H1 (cell line): Measurements from ENCODE around the gene AKT1S1. TPM values are rescaled to one million over a fixed set of nuclear protein-coding genes. Genes with fewer than 3 reads are reported as not detected.

ENCODE experiments used
- CTCF ChIA-PET: fragments of 300-600 bp; sonication (Branson Sonifier 250); formaldehyde crosslinking; loops from one replicate; lab custom pipeline; 2021; ENCODE audit not compliant: partially characterized antibody; lab: Charles Lee
- POLR2A ChIA-PET: fragments of 300-600 bp; sonication (Branson Sonifier 250); formaldehyde crosslinking; loops from one replicate; lab custom pipeline; 2021; ENCODE audit warnings: inconsistent platforms; ENCODE audit not compliant: partially characterized antibody; lab: Charles Lee
- DNase-seq, 2 experiments: peaks; one replicate each; pipeline versions ENCODE4 v3.0.0 to v3.0.0-alpha.2; 2010 to 2022; ENCODE audit warnings: low spot score in 2 of 2, low read depth in 1 of 2, mixed read lengths in 1 of 2
- FAIRE-seq: peaks from 2 replicates; lab custom pipeline; 2011; peaks lifted over from hg19 to GRCh38; lab: Jason Lieb, UNC
- H2AFZ ChIP-seq: 2 replicates; pipeline ENCODE4 v1.8.1; 2012; ENCODE audit warnings: low read length, inconsistent platforms
- H2AK5ac ChIP-seq: 2 replicates; pipeline ENCODE4 v1.6.1; 2013; ENCODE audit warnings: low read depth, low read length
- H2BK120ac ChIP-seq: replicated peaks from 2 replicates; pipeline ENCODE3; 2013; ENCODE audit warnings: low read depth, low read length, inconsistent platforms
- H2BK12ac ChIP-seq: 2 replicates; pipeline ENCODE4 v1.6.1; 2013; ENCODE audit warnings: low read depth, low read length
- H2BK15ac ChIP-seq: 2 replicates; pipeline ENCODE4 v1.6.1; 2013; ENCODE audit warnings: low read length
- H2BK20ac ChIP-seq: 2 replicates; pipeline ENCODE4 v1.6.1; 2013; ENCODE audit warnings: low read length
- H2BK5ac ChIP-seq: 2 replicates; pipeline ENCODE4 v1.6.1; 2013; ENCODE audit warnings: low read depth, low read length
- H3K14ac ChIP-seq: 2 replicates; pipeline ENCODE4 v1.6.1; 2013; ENCODE audit warnings: inconsistent platforms; ENCODE audit not compliant: insufficient read length
- H3K18ac ChIP-seq: 2 replicates; pipeline ENCODE4 v1.6.1; 2013; ENCODE audit warnings: low read length; ENCODE audit errors: extremely low read depth
- H3K23ac ChIP-seq: 2 replicates; pipeline ENCODE4 v1.6.1; 2013; ENCODE audit warnings: inconsistent platforms; ENCODE audit not compliant: insufficient read length
- H3K23me2 ChIP-seq: 2 replicates; pipeline ENCODE4 v1.6.1; 2013; ENCODE audit warnings: low read depth, low read length
- H3K27ac ChIP-seq: 2 replicates; pipeline ENCODE4 v1.6.1; 2011; ENCODE audit warnings: low read depth, low read length, inconsistent platforms
- H3K27me3 ChIP-seq, 4 experiments: replicated peaks in 1 of 4; 1 replicate in 1 of 4; 2 replicates in 3 of 4; pipeline versions ENCODE4 v1.6.1 to v1.8.1; 2011 to 2013; ENCODE audit warnings: low read length in 3 of 4, mild to moderate bottlenecking in 3 of 4, inconsistent platforms in 2 of 4, mixed read lengths in 2 of 4, moderate library complexity in 1 of 4; ENCODE audit not compliant: control insufficient read depth in 3 of 4, insufficient read depth in 3 of 4; ENCODE audit errors: extremely low read depth in 1 of 4
- H3K36me3 ChIP-seq, 4 experiments: 2 replicates each; pipeline versions ENCODE4 v1.6.1 to v1.8.1; 2011 to 2013; ENCODE audit warnings: mild to moderate bottlenecking in 4 of 4, low read length in 3 of 4, moderate library complexity in 2 of 4, control low read depth in 1 of 4, inconsistent platforms in 1 of 4; ENCODE audit not compliant: insufficient read depth in 4 of 4, control insufficient read depth in 2 of 4
- H3K4ac ChIP-seq: replicated peaks from 2 replicates; pipeline ENCODE3; 2013; ENCODE audit warnings: low read length, low read depth, mixed read lengths, inconsistent platforms; ENCODE audit not compliant: insufficient read length
- H3K4me1 ChIP-seq, 4 experiments: replicated peaks in 1 of 4; 1 replicate in 1 of 4; 2 replicates in 3 of 4; pipeline versions ENCODE4 v1.6.1 to v1.8.1; 2011 to 2013; ENCODE audit warnings: low read length in 3 of 4, inconsistent platforms in 2 of 4, mixed read lengths in 1 of 4; ENCODE audit not compliant: insufficient read depth in 4 of 4, control insufficient read depth in 3 of 4
- H3K4me2 ChIP-seq, 2 experiments: 2 replicates each; pipeline versions ENCODE4 v1.6.1 to v1.8.1; 2011 to 2013; ENCODE audit warnings: low read depth in 2 of 2, low read length in 2 of 2, control low read depth in 1 of 2, inconsistent platforms in 1 of 2, mild to moderate bottlenecking in 1 of 2; ENCODE audit not compliant: insufficient read depth in 1 of 2
- H3K4me3 ChIP-seq, 4 experiments: fragments of 200-600, 300-600 bp in 1 of 4; sonication (generic), shearing (Covaris generic), sonication (Bioruptor Twin) in 1 of 4; 2 replicates each; pipeline versions ENCODE4 v1.5.1 to v1.8.1; 2011 to 2016; ENCODE audit warnings: low read length in 4 of 4, low read depth in 3 of 4, control low read depth in 2 of 4, inconsistent platforms in 2 of 4, mild to moderate bottlenecking in 2 of 4, mixed read lengths in 1 of 4, moderate library complexity in 1 of 4; ENCODE audit not compliant: insufficient read depth in 2 of 4; ENCODE audit errors: extremely low read depth in 1 of 4
- H3K56ac ChIP-seq: replicated peaks from 2 replicates; pipeline ENCODE3; 2013; ENCODE audit warnings: low read depth, mild to moderate bottlenecking, mixed read lengths, low read length, inconsistent platforms; ENCODE audit not compliant: insufficient read length
- H3K79me1 ChIP-seq: 2 replicates; pipeline ENCODE4 v1.6.1; 2013; ENCODE audit warnings: low read depth, low read length, control low read depth
- H3K79me2 ChIP-seq, 2 experiments: 2 replicates each; pipeline versions ENCODE4 v1.6.1 to v1.8.1; 2012 to 2013; ENCODE audit warnings: low read length in 2 of 2, mild to moderate bottlenecking in 2 of 2, inconsistent platforms in 1 of 2; ENCODE audit not compliant: insufficient read depth in 2 of 2, control insufficient read depth in 1 of 2
- H3K9ac ChIP-seq, 4 experiments: replicated peaks in 1 of 4; 1 replicate in 1 of 4; 2 replicates in 3 of 4; pipeline versions ENCODE4 v1.6.1 to v1.8.1; 2011 to 2013; ENCODE audit warnings: low read depth in 3 of 4, low read length in 3 of 4, control low read depth in 2 of 4, mild to moderate bottlenecking in 2 of 4, moderate library complexity in 2 of 4, inconsistent platforms in 1 of 4; ENCODE audit errors: extremely low read depth in 1 of 4
- H3K9me3 ChIP-seq, 2 experiments: 2 replicates each; pipeline versions ENCODE4 v1.6.1 to v1.8.1; 2012 to 2013; ENCODE audit warnings: mild to moderate bottlenecking in 2 of 2, moderate library complexity in 2 of 2, control low read depth in 1 of 2, inconsistent platforms in 1 of 2, low read depth in 1 of 2, low read length in 1 of 2, mixed read lengths in 1 of 2; ENCODE audit not compliant: insufficient read depth in 2 of 2
- H4K20me1 ChIP-seq, 2 experiments: replicated peaks in 1 of 2; 2 replicates each; pipeline versions ENCODE3 to v1.8.1; 2011 to 2013; ENCODE audit warnings: inconsistent platforms in 2 of 2, low read length in 2 of 2, mild to moderate bottlenecking in 1 of 2; ENCODE audit not compliant: insufficient read depth in 2 of 2, control insufficient read depth in 1 of 2
- H4K5ac ChIP-seq: 2 replicates; pipeline ENCODE4 v1.6.1; 2013; ENCODE audit warnings: low read length, low read depth, mixed read lengths, inconsistent platforms; ENCODE audit not compliant: insufficient read length
- H4K8ac ChIP-seq: 2 replicates; pipeline ENCODE4 v1.8.0; 2013; ENCODE audit warnings: mild to moderate bottlenecking, moderate library complexity, low read length, inconsistent platforms; ENCODE audit not compliant: insufficient read depth; ENCODE audit errors: extremely low read depth
- H4K91ac ChIP-seq: replicated peaks from 2 replicates; pipeline ENCODE3; 2013; ENCODE audit warnings: low read length, mixed read lengths, inconsistent platforms; ENCODE audit not compliant: insufficient read length
- ATF3 ChIP-seq: IDR thresholded peaks from 2 replicates; pipeline ENCODE4 v1.6.1; 2011; ENCODE audit warnings: low read depth, mild to moderate bottlenecking, low read length; ENCODE audit not compliant: insufficient read depth
- HDAC6 ChIP-seq: IDR thresholded peaks from one replicate; pipeline ENCODE4 v1.7.1; 2012; ENCODE audit warnings: low read depth, mild to moderate bottlenecking, inconsistent platforms, low read length, moderate library complexity
- NRF1 ChIP-seq: IDR thresholded peaks from 2 replicates; pipeline ENCODE4 v1.6.1; 2011; ENCODE audit warnings: mild to moderate bottlenecking, low read depth, low read length, improper control_type of control experiment
- POLR2AphosphoS5 ChIP-seq: IDR thresholded peaks from 2 replicates; pipeline ENCODE4 v1.6.1; 2011; ENCODE audit warnings: low read depth, low read length
- RAD21 ChIP-seq, 2 experiments: IDR thresholded peaks in 1 of 2; conservative IDR thresholded peaks in 1 of 2; 2 replicates each; pipeline ENCODE4 v1.6.1; 2011; ENCODE audit warnings: low read depth in 2 of 2, low read length in 2 of 2, improper control_type of control experiment in 1 of 2, inconsistent platforms in 1 of 2, mild to moderate bottlenecking in 1 of 2, moderate library complexity in 1 of 2
- SIX5 ChIP-seq: IDR thresholded peaks from 2 replicates; pipeline ENCODE4 v1.6.1; 2011; ENCODE audit warnings: mild to moderate bottlenecking, low read depth, low read length
- SUZ12 ChIP-seq: fragments of 200-600 bp; sonication (generic); IDR thresholded peaks from 2 replicates; pipeline ENCODE4 v1.6.1; 2012; ENCODE audit warnings: mild to moderate bottlenecking, inconsistent platforms, low read length, moderate library complexity, mixed read lengths
- TBP ChIP-seq: IDR thresholded peaks from 2 replicates; pipeline ENCODE4 v1.6.1; 2011; ENCODE audit warnings: low read depth, low read length, improper control_type of control experiment
- TCF12 ChIP-seq: IDR thresholded peaks from 2 replicates; pipeline ENCODE4 v1.6.1; 2011; ENCODE audit warnings: low read depth, mild to moderate bottlenecking, low read length
- WGBS, 2 experiments: shearing (Covaris generic) in 1 of 2; methylation state at CpG; one replicate each; pipeline versions ENCODE4 v1.1.6 to v1.1.7; 2013 to 2015; ENCODE audit warnings: low lambda C conversion rate in 2 of 2, mixed read lengths in 2 of 2, inconsistent platforms in 1 of 2, low coverage in 1 of 2, missing lambda C conversion rate in 1 of 2; ENCODE audit not compliant: insufficient replicate concordance in 2 of 2, insufficient coverage in 1 of 2, insufficient read length in 1 of 2; ENCODE audit errors: extremely low coverage in 1 of 2, missing lambda C conversion rate in 1 of 2; 5-methylcytosine and 5-hydroxymethylcytosine counted together
- polyA plus RNA-seq, 7 experiments: library from polyadenylated mRNA; depleted of rRNA in 3 of 7; stranded (reverse) in 5 of 7; unstranded in 2 of 7; fragments of >200 nt in 5 of 7; fragments of 200-250 nt in 2 of 7; gene quantifications; 1 replicate in 5 of 7; 2 replicates in 1 of 7; 4 replicates in 1 of 7; pipeline versions ENCODE4 v1.2.1 to v1.2.3, GENCODE V29; 2011 to 2013; ENCODE audit warnings: missing spikeins in 2 of 7, mixed read lengths in 2 of 7
- total RNA-seq: library from RNA; stranded (reverse); fragmentation: NEBNext Ultra II Directional; extraction: Animal tissue kit (Norgen Biotek cat#: 25700); gene quantifications from 2 replicates; pipeline ENCODE4 v1.2.1, GENCODE V29; 2021

AKT1S1 gene
- total and polyA plus RNA-seq, 2 of the 8 experiments (the other 6 are each of a cell fraction or from before 2014, with no cell fraction given): 40.7 to 45.9 TPM

DNA sequence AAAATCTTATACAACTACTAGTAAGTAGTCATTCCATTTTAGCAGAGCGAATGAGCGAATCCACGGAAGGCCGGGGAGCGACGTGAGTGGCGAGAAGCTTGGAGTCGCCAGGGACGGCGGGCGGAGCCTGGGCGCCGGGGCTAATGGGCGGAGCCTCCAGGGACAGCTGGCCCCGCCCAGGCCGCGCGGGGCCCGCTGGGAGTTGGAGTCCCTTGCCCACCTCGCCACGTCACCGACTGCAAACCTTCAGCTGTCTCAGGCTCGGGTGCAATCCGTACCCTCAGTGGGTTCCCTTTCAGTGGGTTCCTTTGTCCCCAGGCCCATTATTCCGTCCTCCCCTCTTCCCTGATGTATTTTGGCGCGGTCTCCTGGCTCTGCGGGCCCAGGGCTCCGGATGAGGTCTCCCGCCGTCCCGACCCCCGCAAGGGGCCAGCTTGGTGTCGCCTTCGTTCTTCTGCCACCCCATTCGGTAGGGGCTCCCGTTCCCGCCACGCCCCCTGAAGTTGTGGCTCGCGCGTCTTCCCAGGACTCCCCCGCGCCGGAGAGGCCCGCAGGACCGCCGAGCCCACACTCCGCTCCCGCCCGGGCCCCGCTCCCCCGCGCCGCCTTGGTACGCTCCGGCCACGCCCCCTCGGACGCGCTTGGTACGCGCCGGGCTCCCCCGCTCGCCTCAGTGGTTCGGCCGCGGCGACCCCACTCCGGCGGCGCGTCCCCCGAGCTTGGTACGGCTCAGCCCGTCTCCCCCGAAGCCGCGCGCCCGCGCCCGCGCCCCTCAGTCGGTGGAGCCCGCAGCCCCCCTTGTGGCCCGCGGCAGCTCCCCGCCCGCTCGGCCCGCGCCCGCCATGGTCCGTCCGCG is 26.4 kb downstream of the AKT1S1 start, which contains the start of gene PTOV1:
PTOV1 (plus strand) TSS at position 673 of the 856 bp plus-strand sequence.
- FAIRE-seq: no peak
- peaks cover 17 to 28% of the 10 kb centered on the region in 2 experiments for H3K79me2 ChIP-seq
- H4K91ac ChIP-seq: peak within 1 kb of the TSS; percentile 79
- peaks cover 10% of the 10 kb centered on the region; the same call in 1 of the 2 replicates for H3K23me2 ChIP-seq
- peak within 1 kb of the TSS; percentile 83 for H3K18ac ChIP-seq
- H2BK15ac ChIP-seq: peak within 1 kb of the TSS; percentile 88; the same call in 1 of the 2 replicates
- ChIA-PET CTCF (interaction anchor here (0.9 to 1.8 kb wide), 5 partner anchors 13 to 161 kb away, joined by 3 to 7 read pairs (median 3); partner anchors contain the start of gene ADM5), POLR2A (interaction anchor here (0.7 to 12.4 kb wide), 31 partner anchors 8 to 174 kb away, joined by 3 to 247 read pairs (median 5); partner anchors contain the start of genes ADM5, AKT1S1, AP2A1 and ATF5)
- H2BK120ac ChIP-seq: no peak within 1 kb of the TSS
- H3K4me1 ChIP-seq: peaks cover 3 to 9% (median 6%) of the 10 kb centered on the region in 4 experiments
- no peak within 1 kb of the TSS for H3K14ac ChIP-seq
- H3K27ac ChIP-seq: peak within 1 kb of the TSS; percentile 87
- DNase-seq: peak; percentile 51 to 96
- H3K4me3 ChIP-seq: peak within 1 kb of the TSS; percentile 64 to 88 (median 80)
- H2BK20ac ChIP-seq: no peak within 1 kb of the TSS
- H3K79me1 ChIP-seq: peaks cover 18% of the 10 kb centered on the region
- H4K5ac ChIP-seq: peak within 1 kb of the TSS; percentile 83
- peaks cover 0 to 21% (median 9%) of the 10 kb centered on the region in 4 experiments; a peak in 4 of 8 replicates for H3K36me3 ChIP-seq
- H2AFZ ChIP-seq: peak within 1 kb of the TSS; percentile 24; the same call in 1 of the 2 replicates
- H3K9ac ChIP-seq: peak within 1 kb of the TSS; percentile 70 to 98 (median 83)
- H3K23ac ChIP-seq: no peak within 1 kb of the TSS
- peak within 1 kb of the TSS; percentile 60; the same call in 1 of the 2 replicates for H2BK12ac ChIP-seq
- H3K4ac ChIP-seq: no peak within 1 kb of the TSS
- peak within 1 kb of the TSS; percentile 93; the same call in 1 of the 2 replicates for H2AK5ac ChIP-seq
- H4K20me1 ChIP-seq: peaks cover 27 to 34% of the 10 kb centered on the region in 2 experiments
- peak within 1 kb of the TSS; percentile 89 for H3K56ac ChIP-seq
- no peaks in the 10 kb centered on the region; a peak in 1 of 7 replicates for H3K27me3 ChIP-seq
- no peaks in the 10 kb centered on the region for H3K9me3 ChIP-seq
- H2BK5ac ChIP-seq: 0 out of 2 replicates have a peak within 1 kb of the TSS, but pooled peaks have one; percentile 81
- peak within 1 kb of the TSS; percentile 84 to 98 for H3K4me2 ChIP-seq
- H4K8ac ChIP-seq: peak within 1 kb of the TSS; percentile 87; the same call in 1 of the 2 replicates
- 1% methylated on average over 33 of the region's 98 CpGs; no CpG with 5 or more reads in 1 of the 2 experiments for WGBS, 2 experiments
- peak; percentile 65 for TF ChIP-seq SIX5
- no peak for TF ChIP-seq NRF1
- TF ChIP-seq POLR2AphosphoS5: peak; percentile 72
- TF ChIP-seq TBP: peak; percentile 80
- no peak for TF ChIP-seq TCF12
- no peak for TF ChIP-seq ATF3
- no peak for TF ChIP-seq HDAC6
- no peak for TF ChIP-seq SUZ12
- no peak for TF ChIP-seq RAD21 (IDR thresholded peaks at IDR 0.05 in 1 of 2, conservative IDR thresholded peaks at IDR 0.05 in 1 of 2; ENCODE audit: low read depth in 2 of 2, low read length in 2 of 2)
